Measurements from ENCODE around the gene SPINDOC. TPM values are rescaled to one million over a fixed set of nuclear protein-coding genes. Genes with fewer than 3 reads are reported as not detected.

Gene SPINDOC
- total and polyA plus RNA-seq, 9 of the 15 experiments (the other 6 are each of a cell fraction or from before 2014, with no cell fraction given), result 0.70 to 36.3 (median 19.6) TPM

- no peak for TF ChIP-seq ZBTB12 (CRISPR knock-in tag; IDR thresholded peaks at IDR 0.05)
- TF ChIP-seq ZNF785 (CRISPR knock-in tag; IDR thresholded peaks at IDR 0.05), result no peak
- TF ChIP-seq CBX3 (IDR thresholded peaks at IDR 0.05; ENCODE audit: borderline replicate concordance in 1 of 2, low read length in 2 of 2), result no peak
- TF ChIP-seq POLR2A (conservative IDR thresholded peaks at IDR 0.05), result no peak
- TF ChIP-seq MCM3 (IDR thresholded peaks at IDR 0.05), result no peak
- no peak for TF ChIP-seq NCOA1 (IDR thresholded peaks at IDR 0.05; ENCODE audit: low read depth)
- no peak for TF ChIP-seq ZNF316 (IDR thresholded peaks at IDR 0.05)
- TF ChIP-seq ZNF780A (CRISPR knock-in tag; IDR thresholded peaks at IDR 0.05), result no peak
- TF ChIP-seq ZNF232 (CRISPR knock-in tag; IDR thresholded peaks at IDR 0.05), result no peak
- TF ChIP-seq ZNF561 (CRISPR knock-in tag; conservative IDR thresholded peaks at IDR 0.05), result no peak
- TF ChIP-seq NR3C1 (CRISPR knock-in tag; IDR thresholded peaks at IDR 0.05), result no peak
- TF ChIP-seq ZNF384 (IDR thresholded peaks at IDR 0.05; ENCODE audit: low read depth, low read length), result no peak
- TF ChIP-seq HNRNPUL1 (IDR thresholded peaks at IDR 0.05; ENCODE audit: low read length), result no peak
- no peak for TF ChIP-seq CEBPZ (IDR thresholded peaks at IDR 0.05; ENCODE audit: borderline replicate concordance, low read depth, low read length)
- TF ChIP-seq GATAD2B (IDR thresholded peaks at IDR 0.05; ENCODE audit: borderline replicate concordance), result peak; percentile 72; the same call in 1 of the 2 replicates
- TF ChIP-seq FOSL1 (tag; conservative IDR thresholded peaks at IDR 0.05), result peak; percentile 52
- TF ChIP-seq RFX5 (IDR thresholded peaks at IDR 0.05; ENCODE audit: low read depth, low read length), result no peak
- no peak for TF ChIP-seq YBX1 (IDR thresholded peaks at IDR 0.05)
- no peak for TF ChIP-seq ZNF253 (CRISPR knock-in tag; conservative IDR thresholded peaks at IDR 0.05)
- no peak for TF ChIP-seq ZBTB26 (CRISPR knock-in tag; IDR thresholded peaks at IDR 0.05)
- no peak for TF ChIP-seq GABPA (tag; conservative IDR thresholded peaks at IDR 0.05; ENCODE audit: low read depth)
- no peak for TF ChIP-seq KDM1A (IDR thresholded peaks at IDR 0.05)
- TF ChIP-seq ILF3 (IDR thresholded peaks at IDR 0.05; ENCODE audit: borderline replicate concordance), result no peak
- no peak for TF ChIP-seq MAFK (IDR thresholded peaks at IDR 0.05; ENCODE audit: low read length)
- TF ChIP-seq SNAPC5 (CRISPR knock-in tag; IDR thresholded peaks at IDR 0.05), result no peak
- no peak for TF ChIP-seq EHMT2 (IDR thresholded peaks at IDR 0.05)
- no peak for TF ChIP-seq KAT7 (CRISPR knock-in tag; IDR thresholded peaks at IDR 0.05; ENCODE audit: borderline replicate concordance)
Measured at GRCh38 chr11:63769042-63769713, 44.1 kb upstream of the SPINDOC start (continued).

All from K562 (cell line).